Panc1 (cell line): Measurements from ENCODE around the gene ITPR3. TPM values are rescaled to one million over a fixed set of nuclear protein-coding genes. Genes with fewer than 3 reads are reported as not detected.

Experiments used
- ATAC-seq: fragments of 200-7000 bp; cut with Tn5 transposase; 2 replicates; pipeline ENCODE4 v1.9.1; 2020; ENCODE audit warnings: mild to moderate bottlenecking, moderate library complexity
- BruUV-seq: library from RNA; stranded (reverse); fragments of 400-500 nt; replicated peaks from 2 replicates; lab custom pipeline; 2021; lab: Mats Ljungman, UMichigan
- CTCF ChIA-PET: fragments of 300-600 bp; sonication (Branson Sonifier 250); formaldehyde crosslinking; loops from one replicate; lab custom pipeline; 2022; ENCODE audit warnings: antibody characterized with exemption; lab: Charles Lee
- POLR2A ChIA-PET: fragments of 300-600 bp; sonication (Branson Sonifier 250); formaldehyde crosslinking; loops from one replicate; lab custom pipeline; 2022; ENCODE audit warnings: antibody characterized with exemption; lab: Charles Lee
- DNase-seq: peaks from one replicate; pipeline ENCODE4 v3.0.0-alpha.2; 2010; ENCODE audit warnings: low read depth, low spot score
- H3K27ac ChIP-seq: 2 replicates; pipeline ENCODE4 v1.5.1; 2011; ENCODE audit warnings: mild to moderate bottlenecking, low read length, inconsistent platforms
- H3K27me3 ChIP-seq: fragments of 200-500 bp; sonication (Bioruptor generic); 2 replicates; pipeline ENCODE4 v1.6.0; 2014; ENCODE audit warnings: low read length, inconsistent platforms; ENCODE audit not compliant: control insufficient read depth, insufficient read depth
- H3K36me3 ChIP-seq: fragments of 200-500 bp; sonication (Bioruptor generic); 2 replicates; pipeline ENCODE4 v1.5.1; 2014; ENCODE audit warnings: inconsistent platforms, mild to moderate bottlenecking, low read length, moderate library complexity; ENCODE audit not compliant: control insufficient read depth, insufficient read depth
- H3K4me1 ChIP-seq: 2 replicates; pipeline ENCODE4 v1.5.1; 2011; ENCODE audit warnings: inconsistent platforms, mild to moderate bottlenecking, low read length, moderate library complexity; ENCODE audit not compliant: control insufficient read depth, insufficient read depth
- H3K4me3 ChIP-seq, 2 experiments: 2 replicates each; pipeline ENCODE4 v1.5.1; 2011 to 2012; ENCODE audit warnings: low read depth in 2 of 2, low read length in 2 of 2, mild to moderate bottlenecking in 2 of 2, inconsistent platforms in 1 of 2, moderate library complexity in 1 of 2
- H3K9me3 ChIP-seq: fragments of 200-500 bp; sonication (Bioruptor generic); 2 replicates; pipeline ENCODE4 v1.5.1; 2014; ENCODE audit warnings: low read depth, mild to moderate bottlenecking, inconsistent platforms, low read length, moderate library complexity; ENCODE audit not compliant: control insufficient read depth, insufficient read depth
- POLR2AphosphoS5 ChIP-seq: IDR thresholded peaks from 2 replicates; pipeline ENCODE4 v1.6.1; 2012; ENCODE audit warnings: mild to moderate bottlenecking, low read depth, low read length, moderate library complexity
- SIN3A ChIP-seq: IDR thresholded peaks from 2 replicates; pipeline ENCODE4 v1.6.1; 2012; ENCODE audit warnings: low read depth, mild to moderate bottlenecking, low read length, moderate library complexity, borderline replicate concordance; ENCODE audit not compliant: insufficient read depth
- TCF7L2 ChIP-seq: IDR thresholded peaks from 2 replicates; pipeline ENCODE4 v1.6.1; 2011; ENCODE audit warnings: mild to moderate bottlenecking, low read depth, low read length, inconsistent platforms
- in situ Hi-C: cut with HindIII; loops from 2 replicates; pipeline ENCODE4 v1.10.0; 2016; ENCODE audit warnings: low sequenced_read_pairs, low pct_unique_long_range_greater_than_20kb
- intact Hi-C: fragments of 100-400 bp; cut with micrococcal nuclease; formaldehyde crosslinking; loops from one replicate; pipeline ENCODE4 v1.10.0; 2022; ENCODE audit not compliant: unreplicated experiment
- total RNA-seq: library from RNA; stranded (reverse); gene quantifications from one replicate; pipeline ENCODE4 v1.2.1, GENCODE V29; 2021; ENCODE audit not compliant: unreplicated experiment
- TF ChIP-seq, protein P1 (sequence below): fragments of 450-650 bp; IDR thresholded peaks from 2 replicates; pipeline ENCODE4 v1.5.1; 2017; ENCODE audit warnings: mild to moderate bottlenecking
- TF ChIP-seq, protein P2 (sequence below), 2 experiments: IDR thresholded peaks; 2 replicates each; pipeline ENCODE4 v1.6.1; 2011 to 2012; ENCODE audit warnings: low read depth in 2 of 2, control low read depth in 1 of 2, low read length in 1 of 2, mild to moderate bottlenecking in 1 of 2, moderate library complexity in 1 of 2; ENCODE audit not compliant: insufficient read depth in 1 of 2

ITPR3 gene
- total RNA-seq, 1 experiment from 2014 or later: 65.8 TPM

DNA sequence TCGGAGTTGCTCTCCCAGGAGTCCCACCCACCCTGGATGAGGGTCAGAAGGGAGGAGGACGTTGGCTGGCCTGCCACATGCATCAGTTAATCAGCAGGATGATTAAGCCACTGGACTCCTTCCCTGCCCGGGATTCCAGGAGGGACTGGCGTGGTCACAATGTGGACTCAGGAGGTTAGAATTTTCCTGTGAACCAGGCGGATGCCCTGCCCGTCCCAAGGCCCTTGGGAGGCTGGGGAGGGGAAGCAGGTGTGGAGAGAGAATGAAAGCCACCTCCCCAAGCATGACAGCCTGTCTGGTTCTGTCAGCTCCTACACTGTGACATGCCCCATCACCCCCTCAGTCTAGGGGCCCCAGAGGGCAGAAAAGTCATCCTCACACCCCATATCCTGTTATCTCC, 11.6 kb upstream of the ITPR3 start:
- TF ChIP-seq, protein P1, sequence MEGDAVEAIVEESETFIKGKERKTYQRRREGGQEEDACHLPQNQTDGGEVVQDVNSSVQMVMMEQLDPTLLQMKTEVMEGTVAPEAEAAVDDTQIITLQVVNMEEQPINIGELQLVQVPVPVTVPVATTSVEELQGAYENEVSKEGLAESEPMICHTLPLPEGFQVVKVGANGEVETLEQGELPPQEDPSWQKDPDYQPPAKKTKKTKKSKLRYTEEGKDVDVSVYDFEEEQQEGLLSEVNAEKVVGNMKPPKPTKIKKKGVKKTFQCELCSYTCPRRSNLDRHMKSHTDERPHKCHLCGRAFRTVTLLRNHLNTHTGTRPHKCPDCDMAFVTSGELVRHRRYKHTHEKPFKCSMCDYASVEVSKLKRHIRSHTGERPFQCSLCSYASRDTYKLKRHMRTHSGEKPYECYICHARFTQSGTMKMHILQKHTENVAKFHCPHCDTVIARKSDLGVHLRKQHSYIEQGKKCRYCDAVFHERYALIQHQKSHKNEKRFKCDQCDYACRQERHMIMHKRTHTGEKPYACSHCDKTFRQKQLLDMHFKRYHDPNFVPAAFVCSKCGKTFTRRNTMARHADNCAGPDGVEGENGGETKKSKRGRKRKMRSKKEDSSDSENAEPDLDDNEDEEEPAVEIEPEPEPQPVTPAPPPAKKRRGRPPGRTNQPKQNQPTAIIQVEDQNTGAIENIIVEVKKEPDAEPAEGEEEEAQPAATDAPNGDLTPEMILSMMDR: no peak
- TF ChIP-seq, protein P2, sequence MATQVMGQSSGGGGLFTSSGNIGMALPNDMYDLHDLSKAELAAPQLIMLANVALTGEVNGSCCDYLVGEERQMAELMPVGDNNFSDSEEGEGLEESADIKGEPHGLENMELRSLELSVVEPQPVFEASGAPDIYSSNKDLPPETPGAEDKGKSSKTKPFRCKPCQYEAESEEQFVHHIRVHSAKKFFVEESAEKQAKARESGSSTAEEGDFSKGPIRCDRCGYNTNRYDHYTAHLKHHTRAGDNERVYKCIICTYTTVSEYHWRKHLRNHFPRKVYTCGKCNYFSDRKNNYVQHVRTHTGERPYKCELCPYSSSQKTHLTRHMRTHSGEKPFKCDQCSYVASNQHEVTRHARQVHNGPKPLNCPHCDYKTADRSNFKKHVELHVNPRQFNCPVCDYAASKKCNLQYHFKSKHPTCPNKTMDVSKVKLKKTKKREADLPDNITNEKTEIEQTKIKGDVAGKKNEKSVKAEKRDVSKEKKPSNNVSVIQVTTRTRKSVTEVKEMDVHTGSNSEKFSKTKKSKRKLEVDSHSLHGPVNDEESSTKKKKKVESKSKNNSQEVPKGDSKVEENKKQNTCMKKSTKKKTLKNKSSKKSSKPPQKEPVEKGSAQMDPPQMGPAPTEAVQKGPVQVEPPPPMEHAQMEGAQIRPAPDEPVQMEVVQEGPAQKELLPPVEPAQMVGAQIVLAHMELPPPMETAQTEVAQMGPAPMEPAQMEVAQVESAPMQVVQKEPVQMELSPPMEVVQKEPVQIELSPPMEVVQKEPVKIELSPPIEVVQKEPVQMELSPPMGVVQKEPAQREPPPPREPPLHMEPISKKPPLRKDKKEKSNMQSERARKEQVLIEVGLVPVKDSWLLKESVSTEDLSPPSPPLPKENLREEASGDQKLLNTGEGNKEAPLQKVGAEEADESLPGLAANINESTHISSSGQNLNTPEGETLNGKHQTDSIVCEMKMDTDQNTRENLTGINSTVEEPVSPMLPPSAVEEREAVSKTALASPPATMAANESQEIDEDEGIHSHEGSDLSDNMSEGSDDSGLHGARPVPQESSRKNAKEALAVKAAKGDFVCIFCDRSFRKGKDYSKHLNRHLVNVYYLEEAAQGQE (IDR thresholded peaks at IDR 0.05; ENCODE audit: insufficient read depth in 1 of 2, low read depth in 2 of 2, low read length in 1 of 2): no peak
- TF ChIP-seq SIN3A: no peak
- TF ChIP-seq TCF7L2: no peak
- TF ChIP-seq POLR2AphosphoS5: no peak
- in situ Hi-C loops (no loop called here), intact Hi-C loops (no loop called here)
- DNase-seq (no peak), ATAC-seq (peak; percentile 41)
- H3K4me1 ChIP-seq: peaks cover 35% of the 10 kb centered on the region
- CTCF ChIA-PET: no interaction called here
- no peaks in the 10 kb centered on the region for H3K36me3 ChIP-seq
- no TSS peak for BruUV-seq
- no peak overlapping the region for H3K4me3 ChIP-seq
- H3K27ac ChIP-seq: peak overlapping the region; percentile 60; the same call in 1 of the 2 replicates
- H3K9me3 ChIP-seq: no peaks in the 10 kb centered on the region
- POLR2A ChIA-PET: no interaction called here
- no peaks in the 10 kb centered on the region for H3K27me3 ChIP-seq

DNA sequence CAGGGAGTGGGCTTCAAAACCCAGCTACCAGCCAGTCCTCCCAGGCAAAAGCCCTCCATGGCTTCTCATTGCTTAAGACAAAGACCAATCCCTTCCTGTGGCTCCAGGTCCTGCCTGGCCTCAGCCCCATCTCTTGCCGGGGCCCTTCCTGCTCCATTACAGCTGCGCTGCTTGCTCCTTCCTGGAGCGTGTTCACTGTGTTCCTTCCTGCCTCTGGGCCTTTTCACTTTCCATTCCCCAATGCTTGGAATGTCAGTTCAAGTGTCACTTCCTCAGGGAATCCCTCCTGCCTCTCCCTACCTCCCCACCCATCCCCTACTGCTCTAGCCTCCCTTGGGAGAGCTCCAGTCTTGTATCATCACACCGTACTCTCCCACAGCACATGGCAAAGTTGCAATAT, 11.1 kb upstream of the ITPR3 start:
- TF ChIP-seq POLR2AphosphoS5 (no peak), SIN3A (no peak), TCF7L2 (no peak)
- TF ChIP-seq, protein P1: no peak
- TF ChIP-seq, protein P2 (IDR thresholded peaks at IDR 0.05; ENCODE audit: insufficient read depth in 1 of 2, low read depth in 2 of 2, low read length in 1 of 2): no peak
- ChIA-PET POLR2A (no interaction called here), CTCF (no interaction called here)
- in situ Hi-C loops (no loop called here), intact Hi-C loops (no loop called here)
- peaks cover 35% of the 10 kb centered on the region for H3K4me1 ChIP-seq
- H3K4me3 ChIP-seq: no peak overlapping the region
- BruUV-seq: no TSS peak
- H3K27ac ChIP-seq: peak overlapping the region; percentile 2; the same call in 1 of the 2 replicates
- ATAC-seq: peak; percentile 46; the same call in 1 of the 2 replicates
- H3K9me3 ChIP-seq: no peaks in the 10 kb centered on the region
- no peaks in the 10 kb centered on the region for H3K36me3 ChIP-seq
- no peak for DNase-seq
- H3K27me3 ChIP-seq: no peaks in the 10 kb centered on the region
